HG03354 (cell line): ENCODE results near the gene PRPF6.

ENCODE experiments used
- ATAC-seq: cut with Tn5 transposase; IDR thresholded peaks from one replicate; pipeline ENCODE4 v1.9.1; 2021; ENCODE audit warnings: mild to moderate bottlenecking; ENCODE audit not compliant: unreplicated experiment, poor library complexity, severe bottlenecking

The PRPF6 gene

DNA sequence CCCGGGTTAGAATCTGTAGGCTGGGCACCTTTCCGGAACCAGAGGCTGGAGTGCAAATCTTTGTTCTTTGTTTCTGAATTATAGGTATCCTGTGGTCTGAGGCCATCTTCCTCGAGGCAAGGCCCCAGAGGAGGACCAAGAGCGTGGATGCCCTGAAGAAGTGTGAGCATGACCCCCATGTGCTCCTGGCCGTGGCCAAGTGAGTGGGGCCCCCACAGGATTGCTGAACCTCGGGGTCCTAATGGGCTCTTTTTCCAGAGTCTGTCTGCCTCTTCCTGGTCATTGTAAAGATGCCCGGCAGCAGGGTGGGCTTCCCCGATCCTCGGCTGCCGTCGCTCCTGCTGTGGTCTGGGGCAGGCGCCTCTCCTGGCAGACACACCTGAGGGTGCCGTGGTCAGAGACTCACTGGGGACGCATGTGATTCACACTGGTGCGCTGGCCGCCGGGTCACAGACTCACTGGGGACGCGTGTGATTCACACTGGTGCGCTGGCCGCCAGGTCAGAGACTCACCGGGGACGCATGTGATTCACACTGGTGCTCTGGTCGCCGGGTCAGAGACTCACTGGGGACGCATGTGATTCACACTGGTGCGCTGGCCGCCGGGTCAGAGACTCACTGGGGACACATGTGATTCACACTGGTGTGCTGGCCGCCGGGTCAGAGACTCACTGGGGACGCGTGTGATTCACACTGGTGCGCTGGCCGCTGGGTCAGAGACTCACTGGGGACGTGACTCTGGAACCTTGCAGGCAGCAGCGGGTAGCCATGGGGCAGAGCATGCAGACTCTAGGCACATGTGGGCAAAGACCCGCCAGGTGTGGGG lies 48.6 kb downstream of the PRPF6 start:
- ATAC-seq, result no peak

DNA sequence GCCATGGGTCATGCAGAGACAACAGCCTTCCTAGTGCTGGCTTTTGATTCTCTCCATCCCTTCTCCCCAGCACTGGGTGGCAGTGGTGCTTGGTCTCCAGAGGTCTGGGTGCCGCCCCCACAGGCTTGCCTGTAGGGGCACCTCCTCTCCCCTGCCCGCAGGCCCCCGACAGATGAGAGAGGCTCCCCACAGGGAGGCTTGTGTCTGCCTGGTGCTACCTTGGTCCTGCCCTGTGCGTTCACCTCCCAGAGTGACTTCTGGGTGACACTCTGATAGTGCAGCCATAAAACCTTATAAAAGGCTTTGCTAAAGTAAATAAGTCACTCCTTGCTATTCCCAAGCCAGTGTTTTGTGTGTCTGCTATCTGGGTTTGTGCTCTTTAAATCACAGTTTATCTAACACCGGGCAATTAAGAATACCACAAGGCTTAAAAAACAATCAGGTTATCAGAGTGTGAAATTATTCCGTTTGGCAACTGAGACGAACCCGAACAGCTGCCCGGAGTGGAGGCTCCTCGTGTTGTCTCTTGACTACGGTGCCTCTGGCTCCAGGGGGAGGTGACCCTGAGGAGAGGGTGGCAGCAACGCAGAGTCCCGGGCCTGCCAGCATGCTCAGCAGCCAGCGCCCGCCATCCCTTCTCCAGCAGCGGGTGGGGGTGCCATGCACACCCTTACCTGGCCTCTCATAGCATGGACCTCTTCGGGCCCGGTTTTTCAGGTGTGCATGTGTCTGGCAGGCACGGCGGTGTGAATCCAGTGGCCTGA lies 49.6 kb downstream of the PRPF6 start:
- no peak for ATAC-seq

DNA sequence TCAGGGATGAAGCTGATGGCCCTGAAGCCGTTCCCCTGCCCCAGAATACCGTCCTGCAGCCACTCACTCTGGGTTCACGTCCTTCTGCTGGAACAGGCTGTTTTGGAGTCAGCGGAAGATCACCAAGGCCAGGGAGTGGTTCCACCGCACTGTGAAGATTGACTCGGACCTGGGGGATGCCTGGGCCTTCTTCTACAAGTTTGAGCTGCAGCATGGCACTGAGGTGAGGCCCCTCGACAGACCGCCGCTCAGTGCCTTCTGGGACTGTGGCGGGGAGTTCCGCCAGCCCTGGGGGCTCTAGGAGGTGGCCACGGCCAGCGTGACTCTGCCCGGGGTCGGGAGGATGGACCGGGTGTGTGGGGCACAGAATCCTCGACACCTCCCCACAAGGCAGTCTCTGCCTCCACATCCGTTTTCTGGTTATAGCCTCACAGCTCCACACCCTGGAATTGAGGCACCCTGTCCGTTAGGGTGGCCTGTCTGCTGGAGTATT lies 50.9 kb downstream of the PRPF6 start:
- ATAC-seq, result no peak

DNA sequence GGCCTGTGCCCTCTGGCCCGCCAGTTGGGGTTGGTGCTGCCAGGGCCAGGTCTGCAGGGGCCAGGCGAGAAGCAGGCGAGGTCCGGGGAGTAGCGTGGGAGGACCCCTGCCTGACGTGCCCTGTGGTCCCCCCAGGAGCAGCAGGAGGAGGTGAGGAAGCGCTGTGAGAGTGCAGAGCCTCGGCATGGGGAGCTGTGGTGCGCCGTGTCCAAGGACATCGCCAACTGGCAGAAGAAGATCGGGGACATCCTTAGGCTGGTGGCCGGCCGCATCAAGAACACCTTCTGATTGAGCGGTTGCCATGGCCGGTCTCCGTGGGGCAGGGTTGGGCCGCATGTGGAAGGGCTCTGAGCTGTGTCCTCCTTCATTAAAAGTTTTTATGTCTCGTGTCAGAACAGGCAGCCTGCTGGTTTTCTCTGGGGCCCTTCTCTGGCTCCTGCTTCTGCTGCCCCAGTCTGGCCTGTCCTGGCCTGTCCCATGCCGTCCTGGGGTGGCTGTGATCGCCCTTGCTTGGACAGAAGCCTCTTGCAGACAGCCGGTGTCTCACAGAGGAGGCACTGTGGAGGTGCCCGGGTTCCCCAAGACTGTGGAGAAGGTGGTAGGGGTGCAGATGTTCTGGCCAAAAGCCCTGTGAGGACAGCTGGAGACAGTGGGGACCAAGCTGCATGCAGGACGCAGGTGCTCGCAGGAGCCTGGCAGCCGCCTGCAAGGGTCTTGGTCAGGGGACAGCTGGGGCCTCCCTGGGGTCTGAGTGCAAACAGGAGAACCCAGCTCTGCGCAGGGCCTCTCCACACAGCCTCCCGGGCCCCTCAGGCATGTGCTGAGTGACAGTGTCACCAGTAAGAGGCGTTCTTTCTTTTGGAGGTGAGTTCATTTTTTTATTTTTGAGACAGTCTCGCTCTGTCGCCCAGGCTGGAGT lies 52.0 kb downstream of the PRPF6 start:
- ATAC-seq, result no peak

DNA sequence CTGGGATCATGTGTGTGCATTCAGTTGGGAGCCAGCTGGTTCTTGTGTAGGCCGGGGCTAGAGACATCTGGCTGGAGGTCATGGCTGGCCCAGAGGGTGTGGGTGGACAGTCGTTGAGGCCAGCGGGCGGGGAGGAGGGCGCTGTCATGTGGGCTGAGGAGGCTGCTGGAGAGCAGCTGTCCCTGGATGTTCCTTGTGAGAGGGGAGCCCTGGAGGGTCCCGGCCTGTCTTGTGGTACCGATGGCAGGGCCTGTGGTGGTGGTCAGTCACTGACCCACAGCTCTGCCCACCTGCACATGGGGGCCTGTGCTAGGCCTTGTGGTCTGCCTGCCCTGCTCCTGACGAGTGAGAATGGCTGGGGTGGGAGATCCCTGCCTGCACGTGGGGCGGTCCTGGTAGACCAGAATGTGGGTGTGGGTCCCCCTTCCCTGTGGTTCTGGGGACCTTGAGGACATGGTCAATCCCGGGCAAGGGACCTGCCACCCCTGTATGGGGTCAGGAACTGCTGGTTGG lies 53.1 kb downstream of the PRPF6 start:
- no peak for ATAC-seq

DNA sequence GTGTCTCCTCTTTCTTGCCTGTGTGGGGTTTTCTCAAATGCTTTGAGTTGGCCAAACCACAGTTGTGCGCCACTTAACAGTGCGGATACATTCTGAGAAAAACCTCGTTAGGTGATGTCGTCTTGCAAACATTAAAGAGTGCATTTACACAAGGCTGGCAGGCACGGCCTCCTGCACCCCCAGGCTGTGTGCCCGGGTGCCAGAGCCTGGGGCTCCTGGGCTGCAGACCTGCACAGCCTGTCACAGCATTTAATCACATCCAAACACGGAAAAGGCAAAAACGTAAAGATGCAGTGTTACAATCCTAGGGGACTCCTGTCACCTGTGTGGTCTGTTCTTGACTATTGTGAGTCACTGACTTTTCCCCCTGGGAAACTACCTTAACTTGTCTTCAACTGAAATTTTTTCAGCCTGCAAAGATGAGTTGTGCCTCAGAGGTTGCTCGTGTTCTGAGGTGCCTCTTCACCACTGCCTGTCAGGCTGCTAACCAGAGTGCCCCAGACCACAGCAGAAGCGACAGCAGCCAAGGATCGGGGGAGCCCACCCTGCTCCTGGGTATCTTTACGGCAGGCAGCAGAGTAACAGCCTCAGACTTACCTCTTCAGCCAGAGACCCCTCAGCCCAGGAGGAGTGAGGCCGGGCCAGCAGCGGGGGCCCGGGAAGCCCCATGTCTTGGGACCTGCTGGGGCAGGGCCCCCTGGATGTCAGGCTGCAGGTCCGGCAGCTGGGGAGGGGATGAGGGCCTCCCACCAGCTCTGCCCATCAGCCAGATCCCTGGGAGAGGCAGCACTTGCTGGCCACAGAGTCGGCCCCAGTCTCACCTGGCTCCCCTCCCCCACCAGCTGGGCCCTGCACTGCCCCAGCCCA lies 54.4 kb downstream of the PRPF6 start:
- ATAC-seq, result no peak

DNA sequence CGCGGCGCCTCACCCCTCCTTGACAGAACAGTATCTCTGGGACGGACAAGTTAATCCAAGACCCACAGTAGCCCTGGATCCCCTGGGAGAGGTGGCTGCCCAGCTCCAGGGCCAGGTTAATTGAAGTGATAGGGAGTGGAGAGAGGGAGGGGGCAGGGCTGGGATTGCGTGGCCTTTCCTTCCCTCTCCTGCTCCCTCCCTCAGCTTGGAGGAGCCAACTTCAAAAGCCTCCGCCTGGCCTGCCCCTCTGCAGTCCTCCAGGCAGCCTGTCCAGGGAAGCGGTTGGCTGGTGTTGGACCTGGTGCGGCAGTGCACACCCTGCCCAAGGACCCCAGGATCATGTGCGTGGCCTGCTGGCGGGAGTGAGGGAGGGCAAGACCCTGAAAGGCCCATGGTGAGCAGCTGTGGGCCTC lies 55.0 kb downstream of the PRPF6 start, which contains the start of gene C20orf204:
Gene C20orf204, plus strand, starts transcription at position 250 of the 413 bp plus-strand sequence. Its CDS starts 142 bp downstream, at position 392.
- ATAC-seq, result no peak

DNA sequence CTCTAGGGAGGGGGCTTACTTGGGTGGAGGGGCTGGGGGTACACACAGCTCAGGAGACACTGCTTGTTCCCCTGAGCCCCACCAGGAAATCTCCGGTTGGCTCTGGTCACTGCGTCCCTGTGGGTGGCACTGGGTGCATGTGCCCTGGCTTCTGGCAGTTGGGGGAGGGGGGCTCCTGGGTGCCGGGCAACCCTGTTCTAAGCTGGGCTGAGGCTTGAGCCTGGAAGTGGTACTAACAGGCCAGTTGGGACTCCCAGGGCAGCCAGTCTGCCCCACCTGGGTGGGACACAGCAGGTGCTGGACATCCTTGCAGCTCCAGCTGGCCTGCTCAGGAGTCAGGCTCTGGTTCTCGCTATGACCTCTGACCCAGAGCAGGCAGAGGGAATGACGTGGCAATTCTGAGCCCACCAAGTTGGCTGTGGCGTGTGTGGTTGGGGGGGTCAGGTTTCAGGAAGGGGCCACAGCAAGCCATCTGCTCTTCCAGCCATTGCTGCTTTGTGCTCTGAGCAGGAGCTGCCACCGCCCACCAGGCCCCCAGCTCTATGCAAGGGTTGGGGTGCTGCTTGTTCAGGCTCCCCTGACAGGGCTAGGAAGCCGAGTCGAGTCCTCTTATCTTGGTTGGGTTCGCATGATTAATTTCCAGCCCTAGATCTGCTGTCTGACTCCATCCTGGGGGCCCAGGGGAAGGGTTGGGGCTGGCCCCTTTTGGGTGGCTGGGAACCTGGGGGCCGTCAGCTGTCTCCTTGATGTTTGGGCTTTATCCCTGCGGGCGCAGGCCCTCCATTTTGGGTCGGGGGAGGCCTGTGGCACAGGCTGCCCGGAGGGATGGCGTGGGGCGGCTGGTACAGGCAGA lies 55.6 kb downstream of the PRPF6 start:
- ATAC-seq, result no peak

DNA sequence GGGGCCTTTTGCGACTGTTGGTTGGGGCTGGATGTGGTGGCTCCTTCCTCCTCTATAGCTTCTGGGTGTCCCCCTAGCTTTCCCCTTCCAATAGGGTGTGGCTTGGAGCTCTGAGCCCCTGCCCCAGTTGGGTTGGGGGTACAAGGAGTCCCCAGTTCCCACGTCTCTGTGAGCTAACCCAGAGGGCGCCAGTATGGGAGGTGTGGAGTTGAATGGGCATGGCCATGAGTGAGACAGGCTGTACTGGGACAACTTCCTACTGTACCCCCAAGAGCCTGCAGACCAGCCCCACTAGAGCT lies 56.2 kb downstream of the PRPF6 start:
- ATAC-seq, result no peak

DNA sequence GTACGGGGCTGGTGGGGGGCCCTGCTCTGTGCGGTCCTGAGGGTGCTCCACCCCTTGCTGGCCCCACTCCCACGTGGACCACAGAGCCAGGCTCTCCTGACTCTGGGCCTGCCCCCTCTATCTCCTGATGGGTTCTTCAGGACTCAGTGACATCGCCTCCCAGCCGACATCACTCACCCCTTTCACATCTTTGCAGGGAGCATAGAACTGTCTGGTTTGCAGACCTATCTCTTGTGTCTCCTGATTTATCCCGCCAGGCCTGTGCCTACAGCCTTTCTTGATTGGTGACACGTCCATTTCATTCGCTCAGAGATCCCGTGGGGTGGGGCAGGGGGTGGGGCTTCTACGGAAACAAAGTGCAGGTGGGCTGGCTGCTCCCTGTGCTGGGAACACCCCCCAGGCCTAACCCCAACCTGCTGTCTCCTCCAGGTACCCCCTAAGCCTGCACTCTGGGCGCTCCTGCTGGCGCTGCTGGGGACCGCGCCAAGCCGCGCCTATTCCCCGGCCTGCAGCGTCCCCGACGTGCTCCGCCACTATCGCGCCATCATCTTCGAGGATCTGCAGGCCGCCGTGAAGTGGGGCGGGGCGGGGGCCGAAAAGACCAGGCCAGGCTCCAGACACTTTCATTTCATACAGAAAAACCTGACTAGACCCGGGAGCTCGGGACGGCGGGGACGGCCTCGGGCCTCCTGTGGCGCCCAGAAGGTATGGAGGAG lies 56.7 kb downstream of the PRPF6 start:
- ATAC-seq, result no peak

DNA sequence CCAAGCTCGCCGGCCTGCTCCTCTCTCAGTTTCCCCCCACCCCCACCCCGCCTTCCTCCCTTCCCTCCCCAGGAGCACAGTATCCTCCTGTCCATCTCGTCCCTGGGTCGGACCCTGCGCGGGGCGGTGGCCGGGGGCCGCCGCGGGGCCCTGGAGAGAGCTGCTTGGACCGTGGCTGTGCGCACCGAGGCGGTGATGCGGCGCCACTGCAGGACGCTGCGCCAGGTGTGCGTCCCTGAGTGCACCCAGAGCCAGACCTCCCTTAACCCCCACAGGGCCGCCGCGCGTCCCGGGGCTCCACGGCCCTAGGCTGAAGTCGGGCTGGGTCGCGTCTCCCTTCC lies 57.3 kb downstream of the PRPF6 start:
- ATAC-seq, result no peak

DNA sequence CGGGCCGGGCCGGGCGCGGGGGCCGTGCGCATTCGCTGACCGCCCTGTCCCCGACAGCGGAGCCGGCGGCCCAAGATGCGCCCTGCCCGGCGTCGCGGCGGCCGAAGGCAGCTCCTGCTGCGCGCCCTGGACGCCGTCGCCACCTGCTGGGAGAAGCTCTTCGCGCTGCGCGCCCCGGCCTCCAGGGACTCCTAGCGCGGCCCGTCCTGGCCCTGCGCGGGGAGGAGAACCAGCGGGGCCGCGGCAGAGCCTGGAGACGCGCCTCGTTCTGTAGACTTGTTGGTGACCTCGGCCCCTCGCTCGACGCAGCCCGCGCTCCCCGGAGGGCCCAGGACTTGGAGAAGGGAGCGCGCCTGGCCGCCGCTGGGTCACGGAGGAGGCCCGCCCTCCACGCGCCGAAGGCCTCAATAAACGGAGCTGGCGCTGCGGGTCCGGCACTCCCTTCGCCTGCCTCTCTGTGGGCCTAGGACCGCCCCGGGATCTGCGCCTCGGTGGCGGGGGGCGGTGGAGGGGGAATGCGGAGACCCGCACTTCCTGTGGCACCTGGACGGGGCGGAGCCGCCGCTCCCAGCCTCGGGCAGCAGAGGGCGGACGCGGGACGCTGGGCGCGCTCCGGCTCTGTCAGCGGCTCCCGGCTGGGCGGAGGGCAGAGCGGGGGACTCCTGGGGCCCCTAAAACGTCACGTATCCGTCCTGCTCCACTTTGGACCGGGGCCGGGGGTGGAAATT lies 57.8 kb downstream of the PRPF6 start:
- no peak for ATAC-seq

DNA sequence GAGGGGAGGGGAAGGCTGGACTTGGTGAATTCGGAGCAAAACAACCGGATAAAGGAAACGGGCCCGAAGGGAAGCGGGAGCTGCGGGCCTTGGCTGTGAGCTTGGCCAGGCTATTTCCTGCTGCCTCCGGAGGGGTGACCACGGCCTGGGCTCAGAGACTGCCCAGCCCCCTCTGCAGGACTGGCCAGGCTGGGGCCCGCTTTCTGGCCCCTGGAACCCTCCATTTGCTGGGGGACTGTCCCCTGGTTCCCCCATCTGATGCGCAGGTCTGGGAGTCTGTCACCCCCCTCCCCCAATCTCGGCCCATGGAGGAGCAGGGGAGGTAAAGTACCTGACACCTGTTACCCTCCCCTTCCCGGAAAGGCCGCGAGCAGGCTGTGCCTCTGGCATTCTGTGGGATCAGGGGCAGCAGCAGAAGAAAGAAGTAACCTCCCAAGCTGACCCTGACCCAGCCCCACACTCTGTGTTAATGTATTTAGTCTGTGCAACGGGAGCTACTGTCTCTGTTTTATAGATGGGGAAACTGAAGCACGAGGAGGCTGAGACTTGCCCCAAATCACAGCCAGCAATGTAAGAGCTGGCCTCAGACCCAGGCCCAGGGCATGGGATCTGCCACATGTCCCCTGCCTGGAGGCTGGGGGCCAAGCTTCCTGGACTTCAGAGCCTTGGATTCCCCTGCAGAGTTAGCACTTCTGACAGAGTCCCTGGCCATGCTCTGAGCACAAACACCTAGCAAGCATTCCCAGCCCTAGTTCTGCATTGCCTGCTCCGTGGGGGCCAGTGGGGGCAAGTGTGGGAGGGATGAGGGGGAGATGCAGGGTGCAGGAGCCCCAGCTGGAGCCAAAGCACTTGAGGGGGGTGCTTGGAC lies 58.6 kb downstream of the PRPF6 start:
- no peak for ATAC-seq

DNA sequence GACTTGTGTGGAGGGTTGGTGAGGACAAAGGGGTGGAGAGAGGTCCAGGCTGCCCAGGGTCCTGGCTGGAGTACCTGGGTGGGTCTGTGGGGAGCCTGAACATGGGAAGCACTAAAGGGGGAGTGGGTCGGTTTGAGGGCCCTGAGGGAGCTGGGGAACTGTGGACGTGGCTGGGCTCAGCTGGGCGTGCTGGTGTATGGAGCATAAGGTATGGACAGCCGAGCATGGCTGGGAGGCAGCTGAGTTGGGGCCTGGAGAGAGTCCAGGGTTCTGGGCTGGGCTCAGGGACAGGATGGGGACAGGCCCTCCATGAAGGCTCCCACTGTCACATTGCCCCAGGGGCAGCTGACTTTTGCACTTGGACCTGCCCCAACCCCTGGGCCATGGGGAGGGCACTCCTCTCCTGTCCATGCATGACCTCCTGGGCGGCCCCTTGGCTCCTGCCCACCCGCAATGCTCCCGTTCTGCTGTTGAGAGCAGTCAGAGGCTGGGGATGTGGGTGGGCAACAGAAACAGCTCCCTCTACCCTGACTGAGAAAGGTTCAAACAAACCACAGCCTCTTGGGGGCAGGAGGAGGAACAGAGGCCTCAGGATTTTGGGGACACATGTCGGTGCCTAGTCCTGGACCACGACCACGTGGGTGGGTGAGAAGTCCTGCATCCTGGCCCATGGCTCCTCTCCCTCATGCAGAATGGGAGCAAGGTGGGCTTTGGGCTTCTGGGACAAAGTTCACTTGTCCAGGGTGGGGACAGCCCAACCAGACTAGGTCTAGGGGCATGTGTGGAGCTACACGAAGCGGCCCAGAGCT lies 59.5 kb downstream of the PRPF6 start:
- ATAC-seq, result no peak

DNA sequence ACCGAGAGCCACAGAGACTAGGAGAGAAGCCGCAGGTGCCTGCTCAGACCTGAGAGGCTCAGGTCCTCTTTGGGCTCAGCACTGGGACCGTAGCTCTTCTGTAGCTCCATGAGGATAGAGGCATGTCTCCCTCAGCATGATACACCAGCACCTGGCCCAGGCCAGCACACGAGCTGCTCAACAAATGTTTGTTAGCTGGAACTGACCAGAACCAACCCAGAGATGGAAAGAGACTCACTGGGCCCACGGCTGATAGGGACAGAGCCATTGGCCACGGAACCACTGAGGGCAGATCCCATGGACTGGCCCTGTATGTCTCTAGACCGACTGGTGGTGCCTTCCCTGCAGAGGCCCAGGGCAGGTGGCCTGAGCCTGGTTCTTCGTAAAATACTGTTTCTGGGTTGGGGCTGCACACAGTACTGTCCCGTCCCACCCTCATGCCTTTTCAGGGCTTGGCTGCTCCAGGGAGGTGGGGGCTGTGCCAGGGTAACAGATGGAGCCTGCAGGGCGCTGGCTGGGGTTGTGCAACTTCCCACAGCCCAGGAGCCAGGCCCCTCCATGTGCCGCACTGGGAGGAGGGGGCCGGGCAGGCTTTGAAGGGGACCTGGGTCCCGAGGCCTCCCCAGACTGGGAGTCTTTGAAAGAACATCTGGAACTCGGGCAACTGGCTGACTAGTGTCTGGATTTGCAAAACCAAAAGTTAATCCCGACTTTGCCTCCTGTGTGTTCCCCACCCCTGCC lies 60.3 kb downstream of the PRPF6 start:
- no peak for ATAC-seq
